ENCODE data around the gene SYTL3. TPM values are rescaled to one million over a fixed set of nuclear protein-coding genes. Genes with fewer than 3 reads are reported as not detected.

SYTL3 gene
- total and polyA plus RNA-seq, 2 experiments from 2014 or later, result 9.9 to 11.4 TPM

DNA sequence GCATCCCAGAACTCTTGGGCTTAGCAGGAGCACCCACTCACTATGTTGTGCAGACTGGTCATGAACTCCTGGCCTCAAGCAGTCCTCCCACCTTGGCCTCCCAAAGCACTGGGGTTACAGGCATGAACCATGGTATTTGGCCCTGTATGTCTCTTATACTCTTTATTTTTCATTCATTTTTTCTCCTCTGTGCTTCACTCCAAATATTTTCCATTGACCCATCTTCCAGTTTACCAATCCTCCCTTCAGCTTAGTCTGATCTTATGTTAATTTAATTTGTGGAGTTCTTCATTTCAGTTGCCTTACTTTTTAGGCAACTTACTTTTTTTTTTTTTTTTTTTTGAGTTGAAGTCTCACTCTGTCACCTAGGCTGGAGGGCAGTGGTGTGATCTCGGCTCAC, 89.8 kb downstream of the SYTL3 start:
- peaks cover 13% of the 10 kb centered on the region for H3K4me1 ChIP-seq (ENCODE audit: low read depth)
- TF ChIP-seq, protein P1, sequence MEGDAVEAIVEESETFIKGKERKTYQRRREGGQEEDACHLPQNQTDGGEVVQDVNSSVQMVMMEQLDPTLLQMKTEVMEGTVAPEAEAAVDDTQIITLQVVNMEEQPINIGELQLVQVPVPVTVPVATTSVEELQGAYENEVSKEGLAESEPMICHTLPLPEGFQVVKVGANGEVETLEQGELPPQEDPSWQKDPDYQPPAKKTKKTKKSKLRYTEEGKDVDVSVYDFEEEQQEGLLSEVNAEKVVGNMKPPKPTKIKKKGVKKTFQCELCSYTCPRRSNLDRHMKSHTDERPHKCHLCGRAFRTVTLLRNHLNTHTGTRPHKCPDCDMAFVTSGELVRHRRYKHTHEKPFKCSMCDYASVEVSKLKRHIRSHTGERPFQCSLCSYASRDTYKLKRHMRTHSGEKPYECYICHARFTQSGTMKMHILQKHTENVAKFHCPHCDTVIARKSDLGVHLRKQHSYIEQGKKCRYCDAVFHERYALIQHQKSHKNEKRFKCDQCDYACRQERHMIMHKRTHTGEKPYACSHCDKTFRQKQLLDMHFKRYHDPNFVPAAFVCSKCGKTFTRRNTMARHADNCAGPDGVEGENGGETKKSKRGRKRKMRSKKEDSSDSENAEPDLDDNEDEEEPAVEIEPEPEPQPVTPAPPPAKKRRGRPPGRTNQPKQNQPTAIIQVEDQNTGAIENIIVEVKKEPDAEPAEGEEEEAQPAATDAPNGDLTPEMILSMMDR (IDR thresholded peaks at IDR 0.05; ENCODE audit: low read depth, low read length), result no peak
- no peak overlapping the region for H3K4me3 ChIP-seq
- no peaks in the 10 kb centered on the region for H3K27me3 ChIP-seq
- no peak overlapping the region for H3K27ac ChIP-seq
- H3K36me3 ChIP-seq, result no peaks in the 10 kb centered on the region
- no peaks in the 10 kb centered on the region for H3K9me3 ChIP-seq (ENCODE audit: low read depth)
- no peak for DNase-seq (ENCODE audit: low read depth in 1 of 2, low spot score in 1 of 2)

DNA sequence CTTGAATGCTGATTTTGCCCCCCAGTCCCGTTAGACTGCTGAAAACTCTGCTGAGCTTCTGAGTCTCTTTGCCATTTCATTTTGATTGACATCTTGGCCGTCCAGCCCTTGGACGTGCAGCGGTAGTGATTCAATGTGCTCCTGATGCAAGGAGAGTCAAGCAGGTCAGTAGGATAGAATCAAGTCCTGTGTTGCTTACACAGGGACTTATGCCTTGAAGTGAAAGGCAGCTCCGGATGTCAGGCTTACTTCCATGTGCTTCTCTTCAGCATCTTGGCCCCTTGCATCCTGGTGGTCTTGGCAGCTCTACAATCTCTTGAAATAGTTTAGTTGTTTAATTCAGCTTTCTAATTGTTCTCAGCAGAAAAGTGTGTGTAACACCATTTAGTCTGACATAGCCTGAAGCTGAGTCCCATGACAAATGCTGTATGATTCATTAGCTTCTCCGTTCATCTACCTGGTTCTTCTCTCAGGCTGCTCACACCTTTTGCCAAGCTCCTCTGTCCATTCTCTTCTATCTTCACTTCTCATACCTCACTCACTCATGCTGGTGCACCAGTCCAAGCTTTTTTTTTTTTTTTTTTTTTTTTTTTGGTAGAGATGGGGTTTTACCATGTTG, 93.3 kb downstream of the SYTL3 start:
- Histone ChIP-seq H3K9me3 (ENCODE audit: low read depth) (no peaks in the 10 kb centered on the region), H3K27me3 (no peaks in the 10 kb centered on the region), H3K4me3 (no peak overlapping the region), H3K27ac (peak overlapping the region; percentile 60), H3K4me1 (ENCODE audit: low read depth) (peaks cover 21% of the 10 kb centered on the region), H3K36me3 (no peaks in the 10 kb centered on the region)
- TF ChIP-seq, protein P1 (IDR thresholded peaks at IDR 0.05; ENCODE audit: low read depth, low read length), result no peak
- no peak for DNase-seq (ENCODE audit: low read depth in 1 of 2, low spot score in 1 of 2)

DNA sequence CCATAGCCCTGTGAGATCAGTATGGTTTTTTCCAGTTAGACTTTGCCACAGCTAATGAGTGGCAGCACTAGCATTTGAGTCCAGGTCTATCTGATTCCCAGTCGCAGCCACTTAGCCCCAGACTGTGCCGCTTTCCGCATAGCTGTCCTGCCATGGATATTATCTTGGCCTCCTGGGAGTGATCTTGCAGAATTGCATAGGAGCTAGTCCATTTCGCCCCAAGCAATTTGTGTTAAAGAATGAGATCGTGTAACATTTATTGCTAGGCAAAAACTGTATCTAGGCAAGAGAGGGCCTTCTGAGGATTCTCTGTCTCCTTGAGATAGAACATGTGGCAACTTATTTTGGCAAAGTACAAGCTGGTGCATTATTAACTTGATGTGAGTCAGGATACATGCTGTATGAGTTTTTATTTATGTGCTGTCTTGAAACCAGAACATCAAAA, 95.2 kb downstream of the SYTL3 start:
- H3K4me1 ChIP-seq (ENCODE audit: low read depth), result peaks cover 24% of the 10 kb centered on the region
- H3K9me3 ChIP-seq (ENCODE audit: low read depth), result no peaks in the 10 kb centered on the region
- H3K36me3 ChIP-seq, result no peaks in the 10 kb centered on the region
- peak in 1 of 2 donors; percentile 61 for DNase-seq (ENCODE audit: low read depth in 1 of 2, low spot score in 1 of 2)
- TF ChIP-seq, protein P1 (IDR thresholded peaks at IDR 0.05; ENCODE audit: low read depth, low read length), result no peak
- peak overlapping the region; percentile 69 for H3K27ac ChIP-seq
- no peaks in the 10 kb centered on the region for H3K27me3 ChIP-seq
- no peak overlapping the region for H3K4me3 ChIP-seq

DNA sequence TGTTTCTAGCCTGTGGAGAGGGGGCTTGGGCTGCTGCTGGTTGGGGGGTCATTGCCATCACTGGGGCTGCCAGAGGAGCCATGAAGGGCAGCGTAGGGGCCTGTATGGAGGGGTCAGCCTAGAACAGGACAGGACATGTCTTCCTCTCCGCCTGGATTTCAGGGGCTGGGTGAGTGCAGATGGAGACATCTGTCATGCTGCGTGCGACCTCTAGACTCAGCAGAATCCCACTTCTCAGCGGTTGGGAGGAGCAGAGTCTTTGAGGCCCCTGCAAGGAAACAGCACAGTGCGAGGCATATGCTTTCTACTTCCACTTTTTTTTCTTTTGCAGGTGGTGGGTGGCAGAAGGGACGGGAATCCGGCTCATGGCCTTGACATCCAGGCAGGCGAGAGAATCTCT, 101.4 kb downstream of the SYTL3 start:
- H3K9me3 ChIP-seq (ENCODE audit: low read depth), result no peaks in the 10 kb centered on the region
- H3K4me3 ChIP-seq, result no peak overlapping the region
- no peaks in the 10 kb centered on the region for H3K36me3 ChIP-seq
- H3K4me1 ChIP-seq (ENCODE audit: low read depth), result peaks cover 26% of the 10 kb centered on the region
- H3K27ac ChIP-seq, result peak overlapping the region; percentile 91
- no peak for DNase-seq (ENCODE audit: low read depth in 1 of 2, low spot score in 1 of 2)
- TF ChIP-seq, protein P1 (IDR thresholded peaks at IDR 0.05; ENCODE audit: low read depth, low read length), result no peak
- H3K27me3 ChIP-seq, result no peaks in the 10 kb centered on the region

DNA sequence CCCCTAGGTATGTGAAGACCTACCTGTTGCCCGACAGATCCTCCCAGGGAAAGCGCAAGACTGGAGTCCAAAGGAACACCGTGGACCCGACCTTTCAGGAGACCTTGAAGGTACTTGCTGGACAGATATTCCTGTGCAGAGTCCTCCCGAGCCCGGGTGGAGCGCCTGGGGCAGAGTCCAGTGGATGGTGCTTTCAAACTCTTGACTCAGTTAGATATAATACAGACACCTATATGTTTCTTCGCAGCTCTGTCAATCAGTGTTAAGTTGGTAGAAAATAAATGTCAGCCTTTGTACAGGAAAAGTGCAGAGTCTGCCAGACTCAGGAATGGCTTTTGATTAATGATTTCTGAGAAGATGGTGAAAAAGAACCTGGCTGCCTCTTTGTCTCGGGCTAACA, 102.1 kb downstream of the SYTL3 start:
- TF ChIP-seq, protein P1 (IDR thresholded peaks at IDR 0.05; ENCODE audit: low read depth, low read length), result no peak
- Histone ChIP-seq H3K27me3 (no peaks in the 10 kb centered on the region), H3K4me3 (no peak overlapping the region), H3K9me3 (ENCODE audit: low read depth) (no peaks in the 10 kb centered on the region), H3K36me3 (no peaks in the 10 kb centered on the region), H3K27ac (peak overlapping the region; percentile 91), H3K4me1 (ENCODE audit: low read depth) (peaks cover 26% of the 10 kb centered on the region)
- peak in 1 of 2 donors; percentile 49 for DNase-seq (ENCODE audit: low read depth in 1 of 2, low spot score in 1 of 2)
